ENCODE results near the gene RTN4RL2. TPM values are rescaled to one million over a fixed set of nuclear protein-coding genes. Genes with fewer than 3 reads are reported as not detected.

Gene RTN4RL2
- total and polyA plus RNA-seq, 10 of the 15 experiments (the other 5 are each of a cell fraction or from before 2014, with no cell fraction given) = 0.14 to 1.1 (median 0.52) TPM; not detected in 4

GRCh38 chr11:57456960-57457642 lies 3.2 kb upstream of the RTN4RL2 start:
- H3K79me2 ChIP-seq (ENCODE audit: control insufficient read depth, insufficient read depth, low read length) = no peaks in the 10 kb centered on the region
- DNase-seq (ENCODE audit: low read depth, low spot score) = no peak
- H3K27ac ChIP-seq (ENCODE audit: control insufficient read depth, insufficient read depth) = no peak overlapping the region
- ChIA-PET POLR2A (no interaction called here), CTCF (interaction anchor here (0.6 to 9.4 kb wide), 41 partner anchors 8 to 344 kb away, joined by 3 to 321 read pairs (median 7); partner anchors contain the start of genes CLP1, SLC43A1, SSRP1 and TIMM10), SMC1A (ENCODE audit: uncharacterized antibody, unreplicated experiment) (interaction anchor here (0.6 to 5.1 kb wide), 22 partner anchors 9 to 185 kb away, joined by 3 to 95 read pairs (median 5); partner anchors contain the start of genes SLC43A1, SLC43A3, TIMM10 and TNKS1BP1), RAD21 (ENCODE audit: unreplicated experiment) (interaction anchor here (0.6 to 3.8 kb wide), 23 partner anchors 15 to 1908 kb away, joined by 3 to 79 read pairs (median 7); partner anchors contain the start of gene SLC43A1)
- H3K27me3 ChIP-seq (replicated peaks in 1 of 2; ENCODE audit: control insufficient read depth in 2 of 2, insufficient read depth in 2 of 2, low read length in 1 of 2) = peaks cover 5% of the 10 kb centered on the region in 2 experiments
- no peak overlapping the region for H3K4me3 ChIP-seq
- peak; percentile 94 for FAIRE-seq
- in situ Hi-C loops (cut with MboI) (no loop called here), intact Hi-C loops (cut with micrococcal nuclease; ENCODE audit: unreplicated experiment) (loop anchor here (1.0 kb wide), 3 partner anchors 23 to 112 kb away; no protein-coding TSS in a partner anchor)
- H3K9me3 ChIP-seq (replicated peaks; ENCODE audit: control insufficient read depth, insufficient read depth, low read length) = no peaks in the 10 kb centered on the region
- BruUV-seq (replicated peaks) = no TSS peak
- H3K4me1 ChIP-seq (ENCODE audit: control insufficient read depth, insufficient read depth, low read length) = peaks cover 20% of the 10 kb centered on the region
- peak; percentile 82 for ATAC-seq
- 0 out of 2 replicates have a peak, but pooled peaks cover 2% of the 10 kb centered on the region for H4K20me1 ChIP-seq (ENCODE audit: control insufficient read depth, insufficient read depth)
- peak overlapping the region; percentile 92 for H3K4me2 ChIP-seq (ENCODE audit: control insufficient read depth, insufficient read depth)
- no peaks in the 10 kb centered on the region for H3K36me3 ChIP-seq (ENCODE audit: control insufficient read depth in 2 of 2, insufficient read depth in 2 of 2, low read length in 1 of 2)
- no peak overlapping the region for H3K9ac ChIP-seq (ENCODE audit: control insufficient read depth, insufficient read depth, low read length)
- H2AFZ ChIP-seq (ENCODE audit: control insufficient read depth, low read depth, low read length) = peak overlapping the region; percentile 23
- TF ChIP-seq YY1 (IDR thresholded peaks at IDR 0.05; ENCODE audit: low read depth, low read length) (peak; percentile 72), SMC3 (IDR thresholded peaks at IDR 0.05; ENCODE audit: borderline replicate concordance, low read length) (peak; percentile 93), RAD21 (IDR thresholded peaks at IDR 0.05; ENCODE audit: insufficient read depth, low read depth, low read length) (peak; percentile 90), CBX3 (IDR thresholded peaks at IDR 0.05; ENCODE audit: borderline replicate concordance, low read depth) (no peak), RUNX3 (IDR thresholded peaks at IDR 0.05; ENCODE audit: low read length) (peak; percentile 32), IKZF2 (IDR thresholded peaks at IDR 0.05) (no peak)
- TF ChIP-seq, protein P1, sequence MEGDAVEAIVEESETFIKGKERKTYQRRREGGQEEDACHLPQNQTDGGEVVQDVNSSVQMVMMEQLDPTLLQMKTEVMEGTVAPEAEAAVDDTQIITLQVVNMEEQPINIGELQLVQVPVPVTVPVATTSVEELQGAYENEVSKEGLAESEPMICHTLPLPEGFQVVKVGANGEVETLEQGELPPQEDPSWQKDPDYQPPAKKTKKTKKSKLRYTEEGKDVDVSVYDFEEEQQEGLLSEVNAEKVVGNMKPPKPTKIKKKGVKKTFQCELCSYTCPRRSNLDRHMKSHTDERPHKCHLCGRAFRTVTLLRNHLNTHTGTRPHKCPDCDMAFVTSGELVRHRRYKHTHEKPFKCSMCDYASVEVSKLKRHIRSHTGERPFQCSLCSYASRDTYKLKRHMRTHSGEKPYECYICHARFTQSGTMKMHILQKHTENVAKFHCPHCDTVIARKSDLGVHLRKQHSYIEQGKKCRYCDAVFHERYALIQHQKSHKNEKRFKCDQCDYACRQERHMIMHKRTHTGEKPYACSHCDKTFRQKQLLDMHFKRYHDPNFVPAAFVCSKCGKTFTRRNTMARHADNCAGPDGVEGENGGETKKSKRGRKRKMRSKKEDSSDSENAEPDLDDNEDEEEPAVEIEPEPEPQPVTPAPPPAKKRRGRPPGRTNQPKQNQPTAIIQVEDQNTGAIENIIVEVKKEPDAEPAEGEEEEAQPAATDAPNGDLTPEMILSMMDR (IDR thresholded peaks at IDR 0.05 in 2 of 3, conservative IDR thresholded peaks at IDR 0.05 in 1 of 3; ENCODE audit: control insufficient read depth in 2 of 3, extremely low read depth in 1 of 3, insufficient read depth in 1 of 3, low read depth in 3 of 3, low read length in 3 of 3) = peak; percentile 94 to 100 (median 98); a peak in 5 of 6 replicates
- WGBS (ENCODE audit: insufficient coverage, insufficient replicate concordance, low lambda C conversion rate, missing lambda C conversion rate) = 13% methylated on average over 18 of the region's 19 CpGs

All from GM12878 (cell line).